SK-N-SH (cell line): ENCODE data around the gene SFXN3.

Experiments used
- CTCF ChIP-seq: fragments of 200-600 bp; sonication (generic); IDR thresholded peaks from 2 replicates; pipeline ENCODE4 v1.6.1; 2017; ENCODE audit warnings: antibody characterized with exemption, mild to moderate bottlenecking, moderate library complexity
- SMC3 ChIP-seq: IDR thresholded peaks from 2 replicates; pipeline ENCODE4 v1.6.1; 2012; ENCODE audit warnings: low read depth, low read length, improper control_type of control experiment
- TCF12 ChIP-seq: IDR thresholded peaks from 2 replicates; pipeline ENCODE4 v1.4.0; 2012

- TF ChIP-seq CTCF (no peak), TCF12 (0 out of 2 replicates have a peak, but pooled peaks have one; percentile 29), SMC3 (no peak)
Observed at GRCh38 chr10:101060951-101061623, 30.1 kb downstream of the SFXN3 start.
